ENCODE data around the gene ERBB4.

- no peak for TF ChIP-seq CTCF (IDR thresholded peaks at IDR 0.05)
- TF ChIP-seq POLR2A (IDR thresholded peaks at IDR 0.05), result no peak
Measured at GRCh38 chr2:212327171-212327809, 211.3 kb downstream of the ERBB4 start.

All from lower leg skin (tissue), 3 donors.